ENCODE results near the gene SLC9C2. TPM values are rescaled to one million over a fixed set of nuclear protein-coding genes. Genes with fewer than 3 reads are reported as not detected.

Gene SLC9C2
- total RNA-seq, 3 donors from 2014 or later (not counting 1 experiment from before 2014, with no cell fraction given), result not detected

DNA sequence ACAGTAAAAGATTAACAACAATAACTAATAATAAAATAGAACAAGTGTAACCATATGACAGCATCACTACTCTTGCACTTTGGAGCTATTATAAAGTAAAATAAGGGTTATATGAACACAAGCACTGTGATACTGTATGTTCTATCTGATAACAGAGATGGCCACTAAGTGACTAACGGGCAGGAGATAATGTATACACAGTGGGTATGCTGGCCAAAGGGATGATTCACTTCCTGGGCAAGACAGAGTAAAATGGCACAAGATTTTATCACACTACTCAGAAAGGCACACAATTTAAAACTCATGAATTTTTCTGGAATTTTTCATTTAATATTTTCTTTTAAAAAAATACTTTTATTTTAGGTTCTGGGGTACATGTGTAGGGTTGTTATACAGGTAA lies 12.3 kb downstream of the SLC9C2 start:
- Mint-ChIP-seq H3K9me3 (no peaks in the 10 kb centered on the region), H3K36me3 (no peaks in the 10 kb centered on the region), H3K27ac (no peak overlapping the region), H3K27me3 (ENCODE audit: low read depth in 2 of 2) (peaks cover 17 to 19% of the 10 kb centered on the region in 2 donors), H3K4me3 (no peak overlapping the region), H3K4me1 (no peaks in the 10 kb centered on the region)
- TF ChIP-seq, protein P1, sequence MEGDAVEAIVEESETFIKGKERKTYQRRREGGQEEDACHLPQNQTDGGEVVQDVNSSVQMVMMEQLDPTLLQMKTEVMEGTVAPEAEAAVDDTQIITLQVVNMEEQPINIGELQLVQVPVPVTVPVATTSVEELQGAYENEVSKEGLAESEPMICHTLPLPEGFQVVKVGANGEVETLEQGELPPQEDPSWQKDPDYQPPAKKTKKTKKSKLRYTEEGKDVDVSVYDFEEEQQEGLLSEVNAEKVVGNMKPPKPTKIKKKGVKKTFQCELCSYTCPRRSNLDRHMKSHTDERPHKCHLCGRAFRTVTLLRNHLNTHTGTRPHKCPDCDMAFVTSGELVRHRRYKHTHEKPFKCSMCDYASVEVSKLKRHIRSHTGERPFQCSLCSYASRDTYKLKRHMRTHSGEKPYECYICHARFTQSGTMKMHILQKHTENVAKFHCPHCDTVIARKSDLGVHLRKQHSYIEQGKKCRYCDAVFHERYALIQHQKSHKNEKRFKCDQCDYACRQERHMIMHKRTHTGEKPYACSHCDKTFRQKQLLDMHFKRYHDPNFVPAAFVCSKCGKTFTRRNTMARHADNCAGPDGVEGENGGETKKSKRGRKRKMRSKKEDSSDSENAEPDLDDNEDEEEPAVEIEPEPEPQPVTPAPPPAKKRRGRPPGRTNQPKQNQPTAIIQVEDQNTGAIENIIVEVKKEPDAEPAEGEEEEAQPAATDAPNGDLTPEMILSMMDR (IDR thresholded peaks at IDR 0.05), result no peak
- DNase-seq (no peak), ATAC-seq (no peak)
- Histone ChIP-seq H3K4me1 (ENCODE audit: control insufficient read depth, insufficient read depth, low read length) (no peaks in the 10 kb centered on the region), H3K4me3 (ENCODE audit: low read length) (no peak overlapping the region), H3K36me3 (ENCODE audit: control insufficient read depth, insufficient read depth, low read length) (no peaks in the 10 kb centered on the region), H3K27me3 (ENCODE audit: control insufficient read depth, insufficient read depth, low read length) (peaks cover 2% of the 10 kb centered on the region), H3K27ac (ENCODE audit: low read length) (no peak overlapping the region), H3K9me3 (ENCODE audit: control insufficient read depth, insufficient read depth, low read length) (no peaks in the 10 kb centered on the region)
- intact Hi-C loops (cut with micrococcal nuclease), result no loop called here
- WGBS (ENCODE audit: insufficient coverage), result 62% methylated on average over 1 of the region's 1 CpG

DNA sequence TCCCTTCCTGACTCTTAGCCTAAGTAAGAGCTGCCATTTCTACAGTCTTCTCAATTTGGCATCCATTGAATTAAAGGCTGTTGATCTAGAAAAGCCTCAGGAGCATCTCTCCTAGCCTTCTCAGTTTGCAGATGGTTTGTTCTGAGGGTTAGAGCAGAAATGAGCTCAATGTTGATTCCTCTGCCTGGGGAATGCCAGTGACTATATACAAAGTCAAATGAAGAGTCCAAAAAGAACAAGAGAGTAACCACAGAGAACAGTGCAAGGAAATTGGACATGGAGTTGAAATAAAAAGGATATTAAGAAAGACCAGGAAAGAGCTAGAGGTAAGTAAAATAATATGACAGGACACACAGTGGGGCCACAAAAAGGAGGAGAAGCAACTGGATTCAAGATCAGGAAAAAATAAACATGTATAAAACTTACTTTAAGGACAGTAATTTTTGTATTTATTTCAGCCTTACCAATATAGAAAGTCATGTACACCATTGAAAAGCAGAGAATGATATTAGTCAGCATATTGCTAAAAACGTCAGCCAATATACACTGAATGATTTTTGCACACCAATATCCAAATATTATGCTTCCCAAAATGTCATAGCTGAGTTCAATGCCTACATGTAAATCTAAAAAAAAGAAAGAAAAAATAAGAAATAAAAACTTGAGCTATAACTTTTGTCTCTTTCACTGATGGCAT lies 21.3 kb downstream of the SLC9C2 start:
- Mint-ChIP-seq H3K4me1 (no peaks in the 10 kb centered on the region), H3K9me3 (no peaks in the 10 kb centered on the region), H3K36me3 (no peaks in the 10 kb centered on the region), H3K27ac (no peak overlapping the region), H3K4me3 (no peak overlapping the region), H3K27me3 (ENCODE audit: low read depth in 2 of 2) (peaks cover 17 to 33% of the 10 kb centered on the region in 2 donors)
- Histone ChIP-seq H3K9me3 (ENCODE audit: control insufficient read depth, insufficient read depth, low read length) (no peaks in the 10 kb centered on the region), H3K27ac (ENCODE audit: low read length) (no peak overlapping the region), H3K27me3 (ENCODE audit: control insufficient read depth, insufficient read depth, low read length) (no peaks in the 10 kb centered on the region), H3K36me3 (ENCODE audit: control insufficient read depth, insufficient read depth, low read length) (no peaks in the 10 kb centered on the region), H3K4me1 (ENCODE audit: control insufficient read depth, insufficient read depth, low read length) (no peaks in the 10 kb centered on the region), H3K4me3 (ENCODE audit: low read length) (no peak overlapping the region)
- TF ChIP-seq, protein P1 (IDR thresholded peaks at IDR 0.05), result no peak
- ATAC-seq (no peak), DNase-seq (no peak)
- intact Hi-C loops (cut with micrococcal nuclease), result no loop called here
- no CpG with 5 or more reads among the region's 1 CpG for WGBS (ENCODE audit: insufficient coverage)

DNA sequence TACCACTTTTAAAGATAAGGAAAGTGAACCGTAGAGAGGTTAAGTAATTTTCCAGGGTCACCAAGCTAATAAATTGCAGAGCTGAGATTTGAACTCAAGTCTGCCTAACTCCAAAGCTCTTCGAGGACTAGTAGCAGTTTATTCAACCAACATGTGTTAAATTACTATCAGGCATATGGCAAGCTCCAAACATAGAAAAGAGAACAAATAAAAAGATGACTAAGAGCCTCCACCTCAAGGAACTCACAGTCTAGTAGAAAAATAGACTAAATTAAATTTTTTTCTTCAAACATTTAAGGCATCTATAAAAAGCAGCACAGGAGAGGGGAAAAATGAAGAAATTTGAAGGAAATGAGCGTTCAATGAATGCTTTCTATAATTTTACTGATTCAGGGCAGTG lies 22.2 kb downstream of the SLC9C2 start:
- Histone ChIP-seq H3K27ac (ENCODE audit: low read length) (no peak overlapping the region), H3K27me3 (ENCODE audit: control insufficient read depth, insufficient read depth, low read length) (no peaks in the 10 kb centered on the region), H3K4me3 (ENCODE audit: low read length) (no peak overlapping the region), H3K9me3 (ENCODE audit: control insufficient read depth, insufficient read depth, low read length) (no peaks in the 10 kb centered on the region), H3K36me3 (ENCODE audit: control insufficient read depth, insufficient read depth, low read length) (no peaks in the 10 kb centered on the region), H3K4me1 (ENCODE audit: control insufficient read depth, insufficient read depth, low read length) (no peaks in the 10 kb centered on the region)
- Mint-ChIP-seq H3K4me3 (no peak overlapping the region), H3K36me3 (no peaks in the 10 kb centered on the region), H3K9me3 (no peaks in the 10 kb centered on the region), H3K27me3 (ENCODE audit: low read depth in 2 of 2) (peaks cover 17 to 33% of the 10 kb centered on the region in 2 donors), H3K27ac (no peak overlapping the region), H3K4me1 (no peaks in the 10 kb centered on the region)
- intact Hi-C loops (cut with micrococcal nuclease), result no loop called here
- DNase-seq, result no peak
- no peak for ATAC-seq
- TF ChIP-seq, protein P1 (IDR thresholded peaks at IDR 0.05), result no peak
- WGBS (ENCODE audit: insufficient coverage), result 89% methylated on average over 2 of the region's 3 CpGs

DNA sequence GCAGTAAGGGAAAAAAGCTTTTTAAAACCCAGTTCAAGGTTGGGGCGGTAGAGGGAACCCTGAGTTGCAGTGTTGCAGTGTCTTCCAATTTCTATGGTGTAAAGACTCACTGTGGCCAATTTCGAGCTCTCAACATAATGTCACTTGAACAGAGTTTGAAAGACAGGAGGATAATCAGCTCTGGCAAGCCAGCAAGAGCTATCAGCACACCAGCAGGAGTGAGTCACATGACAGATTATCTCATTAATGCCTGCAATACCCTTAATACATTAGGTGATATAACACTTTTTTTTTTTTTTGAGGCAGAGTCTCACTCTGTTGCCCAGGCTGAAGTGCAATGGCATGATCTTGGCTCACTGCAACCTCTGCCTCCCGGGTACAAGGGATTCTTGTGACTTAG lies 22.8 kb downstream of the SLC9C2 start:
- H3K36me3 ChIP-seq (ENCODE audit: control insufficient read depth, insufficient read depth, low read length), result no peaks in the 10 kb centered on the region
- TF ChIP-seq, protein P1 (IDR thresholded peaks at IDR 0.05), result no peak
- Mint-ChIP-seq H3K4me1 (no peaks in the 10 kb centered on the region), H3K27ac (no peak overlapping the region), H3K27me3 (ENCODE audit: low read depth in 2 of 2) (peaks cover 17 to 33% of the 10 kb centered on the region in 2 donors), H3K36me3 (no peaks in the 10 kb centered on the region), H3K4me3 (no peak overlapping the region), H3K9me3 (no peaks in the 10 kb centered on the region)
- no peak overlapping the region for H3K4me3 ChIP-seq (ENCODE audit: low read length)
- no peaks in the 10 kb centered on the region for H3K27me3 ChIP-seq (ENCODE audit: control insufficient read depth, insufficient read depth, low read length)
- no peaks in the 10 kb centered on the region for H3K9me3 ChIP-seq (ENCODE audit: control insufficient read depth, insufficient read depth, low read length)
- 90% methylated on average over 3 of the region's 3 CpGs for WGBS (ENCODE audit: insufficient coverage)
- intact Hi-C loops (cut with micrococcal nuclease), result no loop called here
- ATAC-seq (no peak), DNase-seq (no peak)
- H3K4me1 ChIP-seq (ENCODE audit: control insufficient read depth, insufficient read depth, low read length), result no peaks in the 10 kb centered on the region
- no peak overlapping the region for H3K27ac ChIP-seq (ENCODE audit: low read length)

Measured in natural killer cell (primary cell).